Skeletal muscle satellite cell (primary cell): Measurements from ENCODE around the gene ASCC2.

Source experiments
- H3K27me3 ChIP-seq: 2 replicates; pipeline ENCODE4 v1.7.0; 2013; ENCODE audit warnings: low read length; ENCODE audit not compliant: control insufficient read depth, insufficient read depth
- H3K36me3 ChIP-seq: 2 replicates; pipeline ENCODE4 v1.7.0; 2013; ENCODE audit warnings: mild to moderate bottlenecking, control low read depth, low read length; ENCODE audit not compliant: insufficient read depth
- H3K4me1 ChIP-seq: 2 replicates; pipeline ENCODE4 v1.7.0; 2013; ENCODE audit warnings: low read length; ENCODE audit not compliant: control insufficient read depth, insufficient read depth
- H3K4me2 ChIP-seq: 2 replicates; pipeline ENCODE4 v1.7.0; 2013; ENCODE audit warnings: mild to moderate bottlenecking, low read length
- H3K4me3 ChIP-seq: 2 replicates; pipeline ENCODE4 v1.7.0; 2013; ENCODE audit warnings: low read length
- H3K9ac ChIP-seq: 2 replicates; pipeline ENCODE4 v1.7.0; 2013; ENCODE audit warnings: mild to moderate bottlenecking, low read depth, low read length, moderate library complexity
- H3K9me3 ChIP-seq: replicated peaks from 2 replicates; pipeline ENCODE4 v1.7.0; 2013; ENCODE audit warnings: mild to moderate bottlenecking, control low read depth, low read length

Gene ASCC2

DNA sequence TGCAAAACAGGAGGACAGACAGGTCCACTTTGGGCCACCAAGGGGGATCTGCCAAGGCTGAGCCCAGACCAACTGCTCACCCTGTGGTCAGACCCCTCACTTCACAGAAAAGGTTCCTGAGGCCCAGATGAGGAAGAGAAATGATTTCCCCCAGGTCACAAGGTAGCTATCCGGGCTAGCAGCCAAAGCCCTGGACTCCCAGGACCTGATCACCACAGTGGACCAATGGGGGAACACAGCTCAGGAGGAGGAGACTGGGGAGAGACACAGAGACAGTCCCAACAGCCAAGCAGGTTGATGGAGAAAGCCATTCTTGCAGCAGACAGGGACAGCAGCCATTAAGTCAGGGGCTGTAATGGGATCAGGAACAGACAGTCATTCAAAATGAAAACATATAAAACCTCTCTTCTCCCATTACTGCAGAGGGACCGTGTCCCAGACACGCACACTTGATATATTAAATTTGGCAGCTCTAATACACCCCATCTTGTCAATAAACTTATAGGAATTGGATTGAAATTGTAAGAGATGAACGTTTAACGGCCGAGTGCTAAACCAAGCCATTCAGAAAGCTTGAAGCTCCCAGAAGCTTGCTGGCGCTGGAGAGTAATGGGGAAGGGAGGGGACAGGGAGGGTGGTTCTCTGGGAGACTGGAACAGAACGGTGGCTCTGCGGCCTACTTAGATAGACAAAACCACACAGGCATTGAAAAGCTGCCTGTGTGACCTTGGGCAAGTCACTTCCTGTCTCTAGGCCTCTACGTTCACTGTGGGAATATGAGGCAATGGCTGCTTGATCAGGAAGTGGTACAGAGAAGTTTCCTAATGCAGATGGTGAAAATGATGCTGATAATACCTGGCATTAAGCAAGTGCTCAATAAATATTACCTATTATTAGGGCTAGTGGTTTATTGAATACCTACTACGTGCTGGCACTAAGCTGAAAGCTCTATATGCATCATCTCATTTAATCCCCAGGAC lies 87.2 kb downstream of the ASCC2 start:
- Histone ChIP-seq H3K4me1 (no peaks in the 10 kb centered on the region), H3K36me3 (peaks cover 2% of the 10 kb centered on the region), H3K27me3 (no peaks in the 10 kb centered on the region), H3K4me2 (no peak overlapping the region), H3K9me3 (no peaks in the 10 kb centered on the region), H3K4me3 (no peak overlapping the region), H3K9ac (no peak overlapping the region)

DNA sequence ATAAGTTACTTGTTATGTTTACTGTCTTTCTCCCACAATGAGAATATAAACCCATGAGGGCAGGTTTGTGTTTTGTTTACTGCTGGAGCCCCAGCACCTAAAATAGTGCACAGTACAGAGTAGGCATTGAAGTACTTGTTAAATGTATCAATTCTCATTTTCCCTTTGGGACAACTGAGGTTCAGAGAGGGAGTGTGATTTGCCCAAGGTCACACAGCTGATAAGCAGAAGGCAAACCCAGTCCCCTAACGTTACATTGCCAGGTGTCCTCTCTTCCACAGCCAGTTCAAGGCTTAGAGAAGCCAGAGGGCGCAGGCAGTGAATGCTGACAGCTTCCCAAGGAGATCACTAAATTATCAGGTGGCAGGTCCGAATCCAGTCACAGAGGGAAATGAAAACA lies 88.0 kb downstream of the ASCC2 start:
- Histone ChIP-seq H3K9me3 (no peaks in the 10 kb centered on the region), H3K4me3 (no peak overlapping the region), H3K36me3 (peaks cover 2% of the 10 kb centered on the region), H3K27me3 (no peaks in the 10 kb centered on the region), H3K9ac (no peak overlapping the region), H3K4me1 (peaks cover 6% of the 10 kb centered on the region), H3K4me2 (no peak overlapping the region)

DNA sequence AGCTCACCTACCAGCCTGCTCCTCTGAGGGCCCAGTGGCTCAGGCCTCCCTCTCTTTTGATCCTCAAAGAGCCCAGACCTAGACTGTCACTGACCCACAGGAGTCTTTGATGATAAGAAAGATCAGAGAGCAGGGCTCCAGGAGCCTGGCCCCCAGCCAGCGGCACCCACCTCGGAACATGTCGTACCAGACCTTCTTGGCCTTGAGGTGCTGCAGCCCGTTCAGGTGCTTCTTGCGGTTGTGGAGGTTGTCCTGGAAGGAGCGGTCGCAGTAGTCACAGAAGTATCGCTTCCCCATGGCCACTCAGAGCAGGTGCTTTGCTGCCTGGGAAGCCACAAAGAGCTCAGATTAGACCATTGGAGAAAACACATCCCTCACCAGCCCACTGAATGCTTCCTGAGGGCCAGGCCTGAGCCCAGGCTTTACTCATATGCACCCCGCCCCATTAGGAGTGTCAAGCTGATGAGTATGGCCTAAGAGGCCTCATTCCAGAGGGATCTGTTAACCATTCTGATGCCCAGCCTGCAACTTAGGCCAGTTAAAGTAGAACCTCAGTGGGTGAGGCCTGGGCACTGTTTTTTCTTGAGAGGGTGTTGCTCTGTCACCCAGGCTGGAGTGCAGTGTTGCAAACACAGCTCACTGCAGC lies 89.7 kb downstream of the ASCC2 start:
- Histone ChIP-seq H3K36me3 (peaks cover 2% of the 10 kb centered on the region), H3K4me1 (peaks cover 11% of the 10 kb centered on the region), H3K9me3 (no peaks in the 10 kb centered on the region), H3K27me3 (no peaks in the 10 kb centered on the region), H3K4me3 (no peak overlapping the region), H3K9ac (no peak overlapping the region), H3K4me2 (no peak overlapping the region)

DNA sequence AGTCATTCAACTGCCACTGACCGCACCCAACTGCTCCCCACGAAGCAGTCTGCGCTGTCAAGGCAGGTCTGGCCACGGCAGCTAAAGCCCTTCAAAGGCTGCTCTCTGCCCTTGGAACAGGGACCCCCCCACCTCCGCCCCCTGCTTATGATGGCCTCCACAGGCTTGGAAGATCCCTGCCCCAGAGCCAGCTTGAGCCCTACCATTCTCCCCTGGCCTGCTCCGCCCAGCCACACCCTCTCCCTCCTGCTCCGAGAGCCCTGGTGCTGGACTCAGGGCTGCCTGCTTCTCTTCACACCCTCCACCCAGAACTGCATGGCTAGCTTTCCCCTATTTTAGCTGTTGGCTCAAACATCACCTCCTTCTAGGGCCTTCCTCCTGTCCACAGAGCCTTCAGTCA lies 90.2 kb downstream of the ASCC2 start:
- Histone ChIP-seq H3K27me3 (no peaks in the 10 kb centered on the region), H3K4me2 (no peak overlapping the region), H3K9me3 (no peaks in the 10 kb centered on the region), H3K4me1 (peaks cover 11% of the 10 kb centered on the region), H3K36me3 (peaks cover 2% of the 10 kb centered on the region), H3K9ac (no peak overlapping the region), H3K4me3 (no peak overlapping the region)

DNA sequence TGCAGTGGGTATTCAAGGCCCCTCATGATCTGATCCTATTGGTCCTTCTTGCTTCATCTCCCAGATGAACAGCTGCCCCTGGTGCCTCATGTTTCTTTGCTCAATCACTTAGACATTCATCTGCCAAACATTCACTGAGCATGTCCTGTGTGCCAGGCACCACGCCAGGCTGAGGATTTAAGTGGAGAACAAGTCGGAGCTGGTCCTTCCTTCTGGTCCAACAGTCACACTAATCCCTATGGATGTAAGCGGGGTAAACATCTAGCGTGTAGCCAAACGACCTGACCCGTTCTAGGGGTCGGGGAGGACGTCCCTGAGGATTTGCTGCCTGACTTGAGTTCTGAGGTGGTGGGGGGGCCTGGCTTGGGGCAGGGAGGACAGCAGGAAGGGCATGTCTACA lies 93.2 kb downstream of the ASCC2 start:
- Histone ChIP-seq H3K9me3 (no peaks in the 10 kb centered on the region), H3K36me3 (peaks cover 12% of the 10 kb centered on the region), H3K9ac (no peak overlapping the region), H3K4me1 (peaks cover 11% of the 10 kb centered on the region), H3K4me3 (no peak overlapping the region), H3K27me3 (no peaks in the 10 kb centered on the region), H3K4me2 (no peak overlapping the region)

DNA sequence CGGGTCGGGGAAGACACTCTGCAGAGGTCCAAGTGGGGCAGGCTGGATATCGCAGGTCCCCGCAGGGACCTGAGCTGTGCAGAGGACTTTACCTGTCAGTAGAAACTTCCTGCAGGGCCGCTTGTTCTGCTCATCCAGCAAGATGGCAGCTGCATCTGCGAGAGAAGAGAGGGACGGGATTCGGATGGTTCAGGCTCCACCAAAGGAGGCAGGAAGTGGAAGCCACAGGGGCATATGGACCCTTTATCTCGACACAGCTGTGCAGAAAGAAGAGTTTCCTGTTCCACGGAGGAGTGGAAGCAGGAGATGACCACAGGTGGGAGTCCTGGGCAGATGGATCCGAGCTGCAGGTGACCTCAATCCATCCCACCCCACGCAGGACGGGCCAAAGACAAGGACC lies 95.7 kb downstream of the ASCC2 start:
- H3K36me3 ChIP-seq = peaks cover 12% of the 10 kb centered on the region
- H3K27me3 ChIP-seq = no peaks in the 10 kb centered on the region
- peaks cover 11% of the 10 kb centered on the region for H3K4me1 ChIP-seq
- no peak overlapping the region for H3K4me2 ChIP-seq
- H3K9ac ChIP-seq = no peak overlapping the region
- no peak overlapping the region for H3K4me3 ChIP-seq
- H3K9me3 ChIP-seq = no peaks in the 10 kb centered on the region

DNA sequence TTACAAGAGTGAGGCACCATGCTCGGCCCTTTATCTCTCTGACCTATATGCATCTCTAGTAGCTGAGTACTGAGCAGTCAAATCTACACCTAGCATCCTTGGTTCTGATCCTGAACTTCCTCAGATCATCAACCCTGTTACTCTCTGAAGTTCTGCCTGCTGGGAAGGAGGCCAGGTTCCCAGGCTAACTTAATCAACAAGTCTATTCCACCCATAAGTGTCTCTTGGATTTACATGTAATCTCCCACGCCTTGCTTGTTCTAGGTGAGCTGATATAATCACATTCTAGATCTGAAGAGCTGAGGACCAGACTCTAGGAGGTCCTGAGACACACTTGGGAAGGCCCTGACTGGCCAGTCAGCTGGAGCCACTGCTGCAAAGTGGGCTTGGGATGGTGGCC lies 96.1 kb downstream of the ASCC2 start:
- Histone ChIP-seq H3K4me1 (peaks cover 11% of the 10 kb centered on the region), H3K9me3 (no peaks in the 10 kb centered on the region), H3K36me3 (peaks cover 12% of the 10 kb centered on the region), H3K9ac (no peak overlapping the region), H3K27me3 (no peaks in the 10 kb centered on the region), H3K4me2 (no peak overlapping the region), H3K4me3 (no peak overlapping the region)

DNA sequence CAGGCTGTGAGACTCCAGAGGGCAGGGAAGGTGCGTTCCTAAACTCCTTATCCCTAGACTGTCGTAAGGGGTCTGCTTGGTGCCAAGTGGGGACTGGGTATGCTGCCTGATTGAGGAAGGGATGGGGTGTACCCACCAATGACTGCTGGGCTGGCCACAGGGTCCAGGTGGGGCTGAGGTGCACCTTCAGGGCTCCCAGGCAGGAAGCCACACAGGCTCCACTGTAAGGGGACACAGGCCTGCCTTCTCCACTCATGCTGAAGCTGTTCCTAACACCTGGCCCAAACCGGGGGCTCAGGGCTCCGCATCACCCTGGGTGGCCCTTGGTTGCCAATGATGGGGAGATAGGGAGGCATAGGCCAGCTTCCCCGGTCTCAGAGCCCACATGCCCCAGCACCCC lies 97.9 kb downstream of the ASCC2 start:
- H3K4me3 ChIP-seq = no peak overlapping the region
- H3K4me1 ChIP-seq = peaks cover 7% of the 10 kb centered on the region
- H3K9ac ChIP-seq = no peak overlapping the region
- H3K4me2 ChIP-seq = no peak overlapping the region
- no peaks in the 10 kb centered on the region for H3K27me3 ChIP-seq
- no peaks in the 10 kb centered on the region for H3K9me3 ChIP-seq
- H3K36me3 ChIP-seq = peaks cover 18% of the 10 kb centered on the region

DNA sequence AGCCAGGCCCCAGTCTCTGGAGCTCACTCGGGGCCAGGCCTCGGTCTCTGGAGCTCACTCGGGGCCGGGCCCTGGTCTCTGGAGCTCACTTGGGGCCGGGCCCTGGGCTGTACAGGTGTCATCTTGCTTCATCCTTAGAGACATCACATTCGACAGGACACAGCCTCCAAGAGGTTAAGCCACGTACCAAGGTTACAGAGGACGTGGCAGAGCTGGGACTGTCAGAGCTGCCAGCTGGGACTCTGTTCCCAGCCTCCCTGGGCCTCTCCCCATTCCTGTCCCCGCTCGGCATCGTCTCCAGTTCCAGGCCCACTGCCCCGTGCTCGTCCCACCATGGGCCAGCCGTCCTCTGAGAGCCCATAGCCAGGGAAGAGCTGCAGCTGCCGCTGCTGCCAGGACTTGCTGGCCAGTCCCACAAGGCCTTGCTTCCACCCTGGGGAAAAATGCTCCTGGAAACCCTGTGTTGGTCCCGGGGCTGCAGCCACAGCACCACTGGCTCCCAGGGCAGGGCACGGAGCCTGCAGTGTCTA lies 98.7 kb downstream of the ASCC2 start:
- no peaks in the 10 kb centered on the region for H3K9me3 ChIP-seq
- H3K4me2 ChIP-seq = no peak overlapping the region
- no peaks in the 10 kb centered on the region for H3K27me3 ChIP-seq
- H3K4me3 ChIP-seq = no peak overlapping the region
- peaks cover 18% of the 10 kb centered on the region for H3K36me3 ChIP-seq
- no peak overlapping the region for H3K9ac ChIP-seq
- H3K4me1 ChIP-seq = peaks cover under 1% of the 10 kb centered on the region
